Panc1 (cell line): ENCODE results near the gene DRGX. TPM values are rescaled to one million over a fixed set of nuclear protein-coding genes. Genes with fewer than 3 reads are reported as not detected.

Experiments used
- ATAC-seq: fragments of 200-7000 bp; cut with Tn5 transposase; 2 replicates; pipeline ENCODE4 v1.9.1; 2020; ENCODE audit warnings: mild to moderate bottlenecking, moderate library complexity
- BruUV-seq: library from RNA; stranded (reverse); fragments of 400-500 nt; replicated peaks from 2 replicates; lab custom pipeline; 2021; lab: Mats Ljungman, UMichigan
- CTCF ChIA-PET: fragments of 300-600 bp; sonication (Branson Sonifier 250); formaldehyde crosslinking; loops from one replicate; lab custom pipeline; 2022; ENCODE audit warnings: antibody characterized with exemption; lab: Charles Lee
- POLR2A ChIA-PET: fragments of 300-600 bp; sonication (Branson Sonifier 250); formaldehyde crosslinking; loops from one replicate; lab custom pipeline; 2022; ENCODE audit warnings: antibody characterized with exemption; lab: Charles Lee
- DNase-seq: peaks from one replicate; pipeline ENCODE4 v3.0.0-alpha.2; 2010; ENCODE audit warnings: low read depth, low spot score
- H3K27ac ChIP-seq: 2 replicates; pipeline ENCODE4 v1.5.1; 2011; ENCODE audit warnings: mild to moderate bottlenecking, low read length, inconsistent platforms
- H3K27me3 ChIP-seq: fragments of 200-500 bp; sonication (Bioruptor generic); 2 replicates; pipeline ENCODE4 v1.6.0; 2014; ENCODE audit warnings: low read length, inconsistent platforms; ENCODE audit not compliant: control insufficient read depth, insufficient read depth
- H3K36me3 ChIP-seq: fragments of 200-500 bp; sonication (Bioruptor generic); 2 replicates; pipeline ENCODE4 v1.5.1; 2014; ENCODE audit warnings: inconsistent platforms, mild to moderate bottlenecking, low read length, moderate library complexity; ENCODE audit not compliant: control insufficient read depth, insufficient read depth
- H3K4me1 ChIP-seq: 2 replicates; pipeline ENCODE4 v1.5.1; 2011; ENCODE audit warnings: inconsistent platforms, mild to moderate bottlenecking, low read length, moderate library complexity; ENCODE audit not compliant: control insufficient read depth, insufficient read depth
- H3K4me3 ChIP-seq, 2 experiments: 2 replicates each; pipeline ENCODE4 v1.5.1; 2011 to 2012; ENCODE audit warnings: low read depth in 2 of 2, low read length in 2 of 2, mild to moderate bottlenecking in 2 of 2, inconsistent platforms in 1 of 2, moderate library complexity in 1 of 2
- H3K9me3 ChIP-seq: fragments of 200-500 bp; sonication (Bioruptor generic); 2 replicates; pipeline ENCODE4 v1.5.1; 2014; ENCODE audit warnings: low read depth, mild to moderate bottlenecking, inconsistent platforms, low read length, moderate library complexity; ENCODE audit not compliant: control insufficient read depth, insufficient read depth
- CTCF ChIP-seq: fragments of 450-650 bp; IDR thresholded peaks from 2 replicates; pipeline ENCODE4 v1.5.1; 2017; ENCODE audit warnings: mild to moderate bottlenecking
- POLR2AphosphoS5 ChIP-seq: IDR thresholded peaks from 2 replicates; pipeline ENCODE4 v1.6.1; 2012; ENCODE audit warnings: mild to moderate bottlenecking, low read depth, low read length, moderate library complexity
- REST ChIP-seq, 2 experiments: IDR thresholded peaks; 2 replicates each; pipeline ENCODE4 v1.6.1; 2011 to 2012; ENCODE audit warnings: low read depth in 2 of 2, control low read depth in 1 of 2, low read length in 1 of 2, mild to moderate bottlenecking in 1 of 2, moderate library complexity in 1 of 2; ENCODE audit not compliant: insufficient read depth in 1 of 2
- SIN3A ChIP-seq: IDR thresholded peaks from 2 replicates; pipeline ENCODE4 v1.6.1; 2012; ENCODE audit warnings: low read depth, mild to moderate bottlenecking, low read length, moderate library complexity, borderline replicate concordance; ENCODE audit not compliant: insufficient read depth
- TCF7L2 ChIP-seq: IDR thresholded peaks from 2 replicates; pipeline ENCODE4 v1.6.1; 2011; ENCODE audit warnings: mild to moderate bottlenecking, low read depth, low read length, inconsistent platforms
- in situ Hi-C: cut with HindIII; loops from 2 replicates; pipeline ENCODE4 v1.10.0; 2016; ENCODE audit warnings: low sequenced_read_pairs, low pct_unique_long_range_greater_than_20kb
- intact Hi-C: fragments of 100-400 bp; cut with micrococcal nuclease; formaldehyde crosslinking; loops from one replicate; pipeline ENCODE4 v1.10.0; 2022; ENCODE audit not compliant: unreplicated experiment
- total RNA-seq: library from RNA; stranded (reverse); gene quantifications from one replicate; pipeline ENCODE4 v1.2.1, GENCODE V29; 2021; ENCODE audit not compliant: unreplicated experiment

The DRGX gene
- total RNA-seq, 1 experiment from 2014 or later, result 0.15 TPM

DNA sequence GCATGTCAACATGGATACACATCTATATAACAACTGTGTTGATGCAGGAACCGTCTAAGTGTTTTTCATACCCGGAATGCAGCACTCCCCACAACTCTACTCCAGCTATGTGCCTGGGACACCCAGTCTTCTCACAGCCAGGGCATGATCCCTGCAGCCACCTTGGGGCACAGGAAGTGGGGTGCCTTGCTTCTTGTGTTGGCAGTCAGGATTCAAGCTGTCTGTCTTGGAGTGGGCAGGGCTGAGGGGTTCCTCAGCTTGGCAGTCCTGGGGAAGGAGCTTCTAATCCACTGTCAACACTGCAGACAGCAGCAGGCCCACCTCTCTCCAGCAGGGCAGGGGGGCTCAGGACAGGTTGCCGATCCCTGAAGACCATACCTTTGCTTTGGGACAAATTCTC lies 41.3 kb downstream of the DRGX start:
- Histone ChIP-seq H3K4me1 (no peaks in the 10 kb centered on the region), H3K4me3 (no peak overlapping the region), H3K27ac (no peak overlapping the region), H3K36me3 (no peaks in the 10 kb centered on the region), H3K9me3 (no peaks in the 10 kb centered on the region), H3K27me3 (no peaks in the 10 kb centered on the region)
- ATAC-seq, result no peak
- intact Hi-C loops (no loop called here), in situ Hi-C loops (no loop called here)
- ChIA-PET POLR2A (no interaction called here), CTCF (no interaction called here)
- TF ChIP-seq TCF7L2, result no peak
- no peak for TF ChIP-seq POLR2AphosphoS5
- no peak for TF ChIP-seq REST (IDR thresholded peaks at IDR 0.05; ENCODE audit: insufficient read depth in 1 of 2, low read depth in 2 of 2, low read length in 1 of 2)
- TF ChIP-seq SIN3A, result no peak
- TF ChIP-seq CTCF, result no peak
- BruUV-seq, result no TSS peak
- DNase-seq, result no peak

DNA sequence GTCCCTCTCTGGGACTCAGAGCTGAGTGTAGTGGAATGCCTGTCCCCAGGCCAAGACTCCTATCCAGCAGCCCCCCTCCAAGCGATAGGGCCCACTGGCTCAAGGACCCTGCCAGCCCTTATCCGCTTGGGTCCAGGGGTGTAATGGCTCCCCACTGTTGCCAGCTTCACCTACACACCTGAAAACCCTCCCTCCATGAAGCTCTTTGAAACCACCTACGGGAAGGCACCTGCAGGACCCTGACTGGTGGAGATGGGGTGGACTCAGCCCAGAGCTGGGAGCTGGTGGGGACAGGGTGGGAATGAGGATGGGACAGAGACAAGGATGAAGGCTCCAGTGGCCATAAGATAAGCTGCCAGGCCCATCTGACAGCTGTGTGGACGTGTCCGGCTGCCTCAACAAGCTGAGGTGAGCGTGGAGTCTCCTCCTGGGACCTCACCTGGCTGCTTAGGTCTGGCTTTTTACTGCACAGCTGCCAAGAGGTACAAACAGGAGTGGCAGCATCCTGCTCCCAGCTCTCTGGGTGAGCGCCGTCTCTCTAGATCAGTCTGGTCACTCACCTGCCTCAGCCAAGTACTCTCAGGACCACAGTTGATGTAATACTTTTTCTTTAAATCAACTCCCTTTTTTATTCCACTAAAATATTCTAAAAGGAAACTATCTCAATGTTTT lies 41.9 kb downstream of the DRGX start:
- H3K36me3 ChIP-seq, result no peaks in the 10 kb centered on the region
- ChIA-PET CTCF (no interaction called here), POLR2A (no interaction called here)
- H3K27me3 ChIP-seq, result no peaks in the 10 kb centered on the region
- H3K27ac ChIP-seq, result no peak overlapping the region
- BruUV-seq, result no TSS peak
- H3K4me1 ChIP-seq, result no peaks in the 10 kb centered on the region
- H3K4me3 ChIP-seq, result no peak overlapping the region
- no peak for TF ChIP-seq SIN3A
- TF ChIP-seq POLR2AphosphoS5, result no peak
- TF ChIP-seq TCF7L2, result no peak
- no peak for TF ChIP-seq REST (IDR thresholded peaks at IDR 0.05; ENCODE audit: insufficient read depth in 1 of 2, low read depth in 2 of 2, low read length in 1 of 2)
- TF ChIP-seq CTCF, result no peak
- no peaks in the 10 kb centered on the region for H3K9me3 ChIP-seq
- intact Hi-C loops (no loop called here), in situ Hi-C loops (no loop called here)
- ATAC-seq (no peak), DNase-seq (no peak)
